Epidermal melanocyte (primary cell): ENCODE results near the gene C1QTNF12.
"Not testable (repeated sequence)": the region's sequence is repeated elsewhere in the genome, so short reads cannot be mapped to it uniquely, and the experiment has no call there.

ENCODE experiments used
- DNase-seq: peaks from one replicate; pipeline ENCODE4 v3.0.0; 2011; ENCODE audit warnings: low spot score; ENCODE audit not compliant: insufficient read length

The C1QTNF12 gene

DNA sequence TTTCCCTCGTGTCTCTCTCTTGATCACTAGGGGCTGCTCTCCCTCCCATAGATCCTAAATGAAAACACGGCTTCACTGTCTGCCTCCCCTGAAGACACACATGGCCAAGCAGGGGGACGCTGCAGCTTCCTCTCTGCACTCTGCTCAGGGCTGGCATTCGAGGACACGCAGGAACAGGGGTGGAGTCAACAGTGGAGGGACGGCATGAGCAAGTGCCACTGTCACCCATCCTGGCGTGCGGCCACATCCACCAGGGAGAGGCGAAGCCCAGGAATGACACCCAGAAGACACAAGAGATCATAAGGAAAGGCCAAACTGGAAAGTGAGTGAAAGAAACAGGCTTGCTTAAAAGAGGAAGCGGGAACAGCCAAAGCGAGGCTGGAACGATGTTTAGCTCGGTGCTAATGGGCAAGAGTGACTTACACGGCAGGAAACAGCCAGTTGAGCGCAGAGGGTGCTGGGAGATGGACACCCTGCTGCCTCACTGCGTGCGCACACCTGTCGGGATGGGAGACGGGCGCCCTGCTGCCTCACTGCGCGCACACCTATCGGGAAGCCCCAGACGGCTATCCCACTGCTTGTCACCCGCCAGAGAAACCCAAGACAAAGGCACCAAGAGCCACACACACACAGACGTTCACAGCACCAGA lies 13.6 kb upstream of the C1QTNF12 start:
- DNase-seq, result no peak

- no peak for DNase-seq
Measured at GRCh38 chr1:1259540-1259939, 13.0 kb upstream of the C1QTNF12 start.

DNA sequence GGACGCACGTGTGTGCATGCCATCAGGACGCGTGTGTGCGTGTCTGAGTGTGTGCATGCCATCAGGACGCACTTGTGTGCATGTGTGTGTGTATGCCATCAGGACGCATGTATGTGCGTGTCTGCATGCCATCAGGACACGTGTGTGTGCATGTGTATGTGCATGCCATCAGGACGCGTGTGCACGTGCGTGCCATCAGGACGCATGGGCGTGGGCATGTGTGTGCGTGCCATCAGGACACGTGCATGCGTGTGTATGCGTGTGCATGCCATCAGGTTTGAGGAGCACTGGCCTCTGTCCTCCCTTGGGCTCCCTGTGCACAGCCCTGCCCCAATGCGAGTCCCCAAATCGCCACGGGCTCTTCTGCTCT lies 12.6 kb upstream of the C1QTNF12 start:
- DNase-seq, result no peak

- no peak for DNase-seq
Measured at GRCh38 chr1:1256956-1257871, 10.7 kb upstream of the C1QTNF12 start.

DNA sequence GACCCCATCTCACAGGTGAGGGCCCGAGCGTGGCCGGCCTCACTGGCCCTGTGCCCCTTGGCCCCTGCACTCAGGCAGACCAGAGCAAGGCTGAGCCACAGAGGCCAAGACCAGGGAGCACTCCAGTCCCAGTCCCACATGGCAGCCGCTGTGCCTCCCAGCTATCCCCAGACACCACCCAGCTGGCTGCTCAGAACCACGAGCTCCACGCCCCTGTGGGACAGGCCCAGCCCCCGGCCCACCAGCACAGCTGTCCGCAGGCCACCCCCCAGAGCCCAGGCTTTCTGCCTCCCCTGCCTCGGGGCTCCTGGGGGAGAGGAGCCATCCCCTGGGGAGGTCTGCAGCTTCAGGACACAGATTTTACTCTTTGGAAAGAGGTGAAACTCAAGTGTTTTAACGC lies 9.1 kb upstream of the C1QTNF12 start:
- no peak for DNase-seq

DNA sequence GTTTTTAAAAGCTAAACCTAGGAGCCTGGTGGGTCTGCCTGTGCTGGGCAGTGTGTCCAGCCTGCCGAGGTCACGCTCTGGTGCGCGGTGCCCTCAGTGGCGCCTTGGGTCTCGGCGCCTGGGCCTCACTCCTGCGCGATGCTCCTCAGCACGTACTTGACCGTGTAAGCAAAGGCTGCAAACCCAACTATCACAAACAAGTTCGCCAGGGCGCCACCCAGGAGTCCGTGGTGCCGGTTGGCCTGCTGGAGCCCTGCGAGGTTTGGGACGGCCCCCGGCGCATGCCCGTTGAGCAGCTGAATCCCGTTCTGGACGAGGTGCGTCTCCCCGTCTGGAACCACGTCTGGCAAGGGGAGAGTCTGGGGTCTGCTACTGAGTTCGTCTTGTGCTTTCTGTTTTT lies 8.6 kb upstream of the C1QTNF12 start:
- DNase-seq, result no peak

- no peak for DNase-seq
Measured at GRCh38 chr1:1254667-1254998, 8.1 kb upstream of the C1QTNF12 start.

- DNase-seq, result no peak
Measured at GRCh38 chr1:1253972-1254666, 7.6 kb upstream of the C1QTNF12 start.

DNA sequence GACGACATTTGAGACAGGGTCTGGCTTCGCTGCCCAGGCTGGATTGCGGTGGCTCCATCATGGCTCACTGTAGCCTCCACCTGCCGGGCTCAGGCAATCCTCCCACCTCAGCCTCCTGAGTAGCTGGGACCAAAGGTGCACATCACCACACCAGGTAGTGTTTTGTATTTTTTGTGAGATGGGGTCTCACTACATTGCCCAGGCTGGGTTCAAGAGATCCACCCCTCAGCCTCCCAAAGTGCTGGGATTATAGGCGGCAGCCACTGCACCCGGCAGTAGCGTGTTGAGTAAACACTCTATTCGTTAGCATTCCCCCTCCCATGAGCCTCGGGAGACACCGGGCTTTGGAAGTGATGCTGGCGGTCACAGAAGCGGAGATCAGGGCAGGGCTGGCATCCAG lies 6.8 kb upstream of the C1QTNF12 start:
- DNase-seq, result no peak

- DNase-seq, result no peak
Measured at GRCh38 chr1:1250786-1251284, 4.3 kb upstream of the C1QTNF12 start.

GRCh38 chr1:1248009-1248913 lies 1.7 kb upstream of the C1QTNF12 start:
- not testable (repeated sequence) for DNase-seq

DNA sequence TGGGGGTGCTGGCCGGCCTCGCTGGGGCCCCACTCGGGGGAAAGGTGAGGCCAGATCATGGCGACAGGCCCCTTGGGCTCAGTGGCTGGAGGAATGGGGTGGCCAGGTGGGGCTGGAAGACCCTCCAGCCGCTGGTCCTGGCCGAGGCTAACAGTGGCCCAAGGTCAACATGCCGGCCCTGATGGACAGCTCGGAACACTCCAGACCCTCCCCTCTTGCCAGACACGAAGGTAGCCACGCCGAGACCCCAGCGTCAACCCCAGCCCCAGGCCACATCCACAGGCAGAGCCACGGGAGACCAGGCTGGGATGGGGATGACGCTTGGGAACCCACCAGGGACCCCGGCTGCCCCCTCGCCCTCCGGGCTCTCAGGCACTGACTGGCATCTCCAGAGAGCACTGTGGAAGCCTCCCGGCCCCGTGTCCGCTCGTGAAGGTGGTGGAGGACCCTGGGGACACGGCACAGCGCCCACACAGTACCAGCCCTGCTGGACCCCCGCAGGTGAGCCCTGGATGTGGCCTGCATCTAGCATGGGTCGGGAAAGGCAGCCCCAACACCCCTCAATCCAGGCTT lies 905 bp upstream of the C1QTNF12 start:
- DNase-seq, result no peak

- DNase-seq, result no peak
Measured at GRCh38 chr1:1245817-1246576, 525 bp downstream of the C1QTNF12 start.

DNA sequence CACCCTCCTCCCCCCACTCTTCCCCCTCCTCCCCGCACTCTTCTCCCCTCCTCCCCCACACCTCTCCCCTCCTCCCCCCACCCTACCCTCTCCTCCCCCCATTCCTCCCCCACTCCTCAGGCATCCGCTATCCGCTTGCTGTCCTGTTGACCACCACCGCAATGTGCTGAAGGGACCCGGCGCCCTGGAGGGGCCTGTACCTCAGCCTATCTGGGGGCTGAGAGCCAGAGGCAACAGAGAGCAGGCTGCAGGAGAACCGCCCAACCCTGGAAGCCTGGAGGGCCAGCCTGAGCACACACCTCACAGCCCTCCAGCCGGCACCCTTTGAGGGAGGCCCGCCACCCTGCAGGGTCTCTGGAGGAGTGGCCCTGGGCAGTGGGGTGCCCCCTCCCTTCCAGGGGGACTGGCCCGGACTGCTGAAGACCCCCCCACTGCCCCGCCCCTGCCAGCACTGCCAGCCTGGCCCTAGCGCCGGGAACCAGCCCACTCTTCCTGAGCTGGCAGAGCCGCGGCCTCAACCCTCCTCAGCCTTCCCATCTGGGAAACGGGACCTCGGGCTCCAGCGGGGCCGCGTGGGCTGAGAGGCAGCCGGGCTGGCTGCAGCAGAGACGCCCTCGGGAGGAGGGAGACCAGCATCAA lies 1.2 kb downstream of the C1QTNF12 start:
- no peak for DNase-seq

DNA sequence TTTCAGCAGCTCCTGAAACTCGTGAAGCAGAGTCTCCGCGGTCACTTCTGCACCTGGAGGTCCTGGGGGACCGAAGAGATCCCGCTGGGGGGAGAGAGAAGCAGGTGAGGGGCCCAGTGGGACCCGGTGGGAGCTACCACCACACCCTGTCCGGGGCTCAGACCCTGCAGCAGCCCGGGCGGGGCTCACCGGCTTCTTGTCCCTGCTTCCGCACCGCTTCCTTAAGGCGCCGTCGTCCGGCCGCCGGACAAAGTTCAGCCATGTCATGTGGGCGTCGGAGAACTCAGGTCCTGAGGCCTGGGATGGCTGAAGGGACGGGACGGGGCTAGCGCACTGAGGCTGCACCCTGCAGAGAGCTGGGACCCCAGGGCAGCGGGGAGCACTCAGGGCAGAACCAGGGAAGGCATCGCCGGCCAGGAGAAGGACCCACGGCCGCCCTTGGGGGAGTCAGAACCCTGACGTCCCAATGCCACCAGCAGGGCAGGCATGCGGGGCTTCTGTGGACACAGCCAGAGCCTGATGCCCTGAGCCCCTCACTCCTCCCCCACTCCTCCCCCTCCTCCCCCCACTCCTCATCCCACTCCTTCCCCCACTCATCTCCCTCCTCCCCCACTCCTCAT lies 2.2 kb downstream of the C1QTNF12 start:
- DNase-seq, result no peak

- DNase-seq, result no peak
Measured at GRCh38 chr1:1243807-1244191, 2.7 kb downstream of the C1QTNF12 start.

GRCh38 chr1:1243266-1243660 lies 3.3 kb downstream of the C1QTNF12 start:
- DNase-seq, result no peak

GRCh38 chr1:1242461-1243265 lies 3.9 kb downstream of the C1QTNF12 start:
- DNase-seq, result no peak
